D721Med (cell line): ENCODE data around the gene POLR2C.
"Not testable (repeated sequence)": the region's sequence is repeated elsewhere in the genome, so short reads cannot be mapped to it uniquely, and the experiment has no call there.

Experiments
- DNase-seq: peaks from one replicate; pipeline ENCODE4 v3.0.0; 2011; ENCODE audit warnings: low spot score; ENCODE audit not compliant: insufficient read length
- FAIRE-seq: peaks from 2 replicates; lab custom pipeline; 2011; peaks lifted over from hg19 to GRCh38; lab: Jason Lieb, UNC
- CTCF ChIP-seq: IDR thresholded peaks from 2 replicates; pipeline ENCODE4 v1.5.1; 2012; ENCODE audit warnings: mild to moderate bottlenecking, control low read depth; ENCODE audit not compliant: insufficient read depth; ENCODE audit errors: missing control alignments

Gene POLR2C

DNA sequence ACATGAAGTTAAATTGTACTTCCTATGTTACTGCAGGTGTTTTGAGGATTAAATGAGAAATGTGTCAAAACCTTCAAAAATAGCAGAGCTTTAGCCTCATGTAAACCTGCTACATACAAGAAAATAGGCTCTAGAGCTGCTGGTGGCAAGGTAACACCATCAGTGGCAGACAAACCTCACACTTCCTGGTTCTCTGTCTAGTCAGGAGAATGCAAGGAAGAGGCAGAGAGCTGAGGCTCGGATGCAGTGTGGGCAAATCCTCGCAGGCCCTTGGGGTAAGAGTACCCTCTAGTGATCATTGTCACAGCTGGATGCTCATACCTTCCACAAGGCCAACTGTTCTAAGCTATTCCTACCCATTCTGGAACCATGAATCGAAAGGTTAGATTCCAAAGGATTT is 29.5 kb upstream of the POLR2C start:
- FAIRE-seq, result no peak
- TF ChIP-seq CTCF, result no peak
- no peak for DNase-seq

GRCh38 chr16:57434003-57434402 is 28.5 kb upstream of the POLR2C start:
- TF ChIP-seq CTCF, result no peak
- FAIRE-seq (no peak), DNase-seq (no peak)

DNA sequence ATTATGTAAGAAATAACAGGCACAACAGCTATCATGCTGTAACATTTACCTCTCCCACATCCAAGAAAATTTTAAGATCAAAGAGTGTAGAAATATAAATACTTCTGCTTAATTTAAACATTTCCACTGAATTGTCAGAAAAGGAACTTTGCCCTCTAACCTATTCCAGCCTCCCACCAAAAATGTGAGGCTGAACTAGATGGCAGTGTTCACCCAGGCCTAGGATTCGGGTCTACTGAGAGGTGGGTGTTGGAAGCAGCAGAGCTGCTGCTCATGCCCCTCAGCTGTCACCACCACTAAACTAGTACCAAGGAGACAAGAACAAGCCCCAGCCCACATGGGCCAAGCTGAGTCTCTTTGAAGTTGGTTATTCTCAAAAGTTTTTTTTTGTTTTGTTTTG is 26.6 kb upstream of the POLR2C start:
- FAIRE-seq (no peak), DNase-seq (no peak)
- no peak for TF ChIP-seq CTCF

DNA sequence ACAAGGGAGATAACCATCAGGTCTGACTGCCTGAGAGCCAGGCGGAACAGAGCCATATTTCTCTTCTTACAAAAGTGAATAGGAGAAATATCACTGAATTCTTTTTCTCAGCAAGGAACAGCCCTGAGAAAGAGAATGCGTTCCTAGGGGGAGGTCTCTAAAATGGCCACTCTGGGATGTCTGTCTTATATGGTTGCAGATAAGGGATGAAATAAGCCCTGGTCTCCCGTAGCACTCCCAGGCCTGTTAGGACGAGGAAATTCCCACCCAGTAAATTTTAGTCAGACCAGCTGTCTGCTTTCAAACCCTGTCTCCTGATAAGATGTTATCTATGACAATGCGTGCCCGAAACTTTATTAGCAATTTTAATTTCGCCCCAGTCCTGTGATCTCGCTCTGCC is 22.5 kb upstream of the POLR2C start:
- FAIRE-seq, DNase-seq: not testable (repeated sequence)

DNA sequence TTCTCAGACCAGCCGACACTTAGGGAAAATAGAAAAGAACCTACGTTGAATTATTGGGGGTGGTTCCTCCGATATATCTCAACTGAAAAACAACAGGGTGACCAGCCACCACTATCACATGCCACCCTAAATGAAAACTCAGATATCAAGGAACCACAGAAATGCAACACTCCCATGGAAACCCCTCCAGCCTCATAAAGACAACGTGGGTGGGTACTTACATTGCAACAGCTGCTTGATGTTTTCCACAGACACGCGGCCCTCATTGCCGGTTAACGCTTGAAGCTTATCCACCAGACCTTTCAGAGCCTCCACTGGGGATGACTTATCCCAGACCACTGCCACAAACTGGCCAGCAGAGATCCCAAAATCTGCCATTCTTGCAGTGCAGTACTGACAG is 21.9 kb upstream of the POLR2C start:
- not testable (repeated sequence) for FAIRE-seq, DNase-seq

GRCh38 chr16:57444711-57445110 is 17.8 kb upstream of the POLR2C start:
- DNase-seq (no peak), FAIRE-seq (no peak)
- no peak for TF ChIP-seq CTCF

DNA sequence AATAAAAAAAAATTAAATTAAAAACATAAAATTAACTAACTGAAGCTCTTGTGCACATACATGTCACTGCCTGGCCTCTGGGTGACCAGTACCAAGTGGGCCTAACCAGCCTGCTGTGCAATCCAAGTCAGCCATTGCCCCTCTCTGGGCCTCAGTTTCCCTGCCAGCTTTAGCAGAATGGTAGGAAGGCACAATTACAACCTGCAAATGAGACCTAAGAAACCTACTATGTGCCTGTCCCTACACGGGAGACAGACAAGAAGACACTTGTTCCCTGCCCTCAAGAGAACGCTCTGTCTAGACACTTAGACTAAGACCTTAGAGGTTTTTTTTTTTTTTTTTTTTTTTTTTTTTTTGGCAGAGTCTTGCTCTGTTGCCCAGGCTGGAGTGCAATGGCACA is 17.0 kb upstream of the POLR2C start:
- FAIRE-seq, result no peak
- TF ChIP-seq CTCF, result no peak
- no peak for DNase-seq

GRCh38 chr16:57446531-57447185 is 15.8 kb upstream of the POLR2C start:
- no peak for TF ChIP-seq CTCF
- FAIRE-seq, result no peak
- no peak for DNase-seq
